Right ventricle myocardium inferior (tissue), 1 donor: Measurements from ENCODE around the gene GRXCR1. TPM values are rescaled to one million over a fixed set of nuclear protein-coding genes. Genes with fewer than 3 reads are reported as not detected.

Experiments used
- ATAC-seq: fragments of 200-7000 bp; cut with Tn5 transposase; one replicate; pipeline ENCODE4 v1.9.1; 2020; ENCODE audit warnings: mild to moderate bottlenecking, moderate library complexity
- DNase-seq: peaks from one replicate; pipeline ENCODE4 v3.0.0; 2021; ENCODE audit errors: missing footprints
- intact Hi-C: fragments of 100-400 bp; cut with DNase I; formaldehyde crosslinking; loops from one replicate; pipeline ENCODE4 v1.11.0; 2022
- total RNA-seq: library from RNA; stranded (reverse); fragmentation: NEBNext Ultra II Directional; extraction: Animal tissue kit (Norgen Biotek cat#: 25700); gene quantifications from one replicate; pipeline ENCODE4 v1.2.1, GENCODE V29; 2021
- donor health status: DM: no; HTN: yes; CAD: no; lungs with severe emphysema.

Gene GRXCR1
- total RNA-seq, 1 donor from 2014 or later: not detected

GRCh38 chr4:42917296-42917695 lies 24.8 kb downstream of the GRXCR1 start:
- no peak for DNase-seq
- ATAC-seq: no peak
- intact Hi-C loops: no loop called here

GRCh38 chr4:42923431-42923830 lies 30.9 kb downstream of the GRXCR1 start:
- ATAC-seq (no peak), DNase-seq (no peak)
- intact Hi-C loops: no loop called here

- ATAC-seq (no peak), DNase-seq (no peak)
- intact Hi-C loops: no loop called here
These were observed 33.4 kb downstream of the GRXCR1 start for GRCh38 chr4:42925921-42926320.

- ATAC-seq (no peak), DNase-seq (no peak)
- intact Hi-C loops: no loop called here
These were observed 35.4 kb downstream of the GRXCR1 start for GRCh38 chr4:42927946-42928345.

- ATAC-seq (no peak), DNase-seq (no peak)
- intact Hi-C loops: no loop called here
These were observed 36.1 kb downstream of the GRXCR1 start for GRCh38 chr4:42928582-42928981.

GRCh38 chr4:42942216-42942615 lies 49.7 kb downstream of the GRXCR1 start:
- ATAC-seq (no peak), DNase-seq (no peak)
- intact Hi-C loops: no loop called here

- ATAC-seq (no peak), DNase-seq (no peak)
- intact Hi-C loops: no loop called here
These were observed 53.4 kb downstream of the GRXCR1 start for GRCh38 chr4:42945874-42946273.

GRCh38 chr4:42953321-42953720 lies 60.8 kb downstream of the GRXCR1 start:
- intact Hi-C loops: no loop called here
- DNase-seq: no peak
- ATAC-seq: no peak

- peak; percentile 23 for ATAC-seq
- DNase-seq: peak; percentile 58
- intact Hi-C loops: no loop called here
These were observed 62.6 kb downstream of the GRXCR1 start for GRCh38 chr4:42954963-42955669.

- ATAC-seq (no peak), DNase-seq (no peak)
- intact Hi-C loops: no loop called here
These were observed 63.4 kb downstream of the GRXCR1 start for GRCh38 chr4:42955746-42956505.

GRCh38 chr4:42965326-42965725 lies 72.8 kb downstream of the GRXCR1 start:
- DNase-seq (no peak), ATAC-seq (no peak)
- intact Hi-C loops: no loop called here

- intact Hi-C loops: no loop called here
- ATAC-seq: no peak
- no peak for DNase-seq
These were observed 93.5 kb downstream of the GRXCR1 start for GRCh38 chr4:42985976-42986375.

- intact Hi-C loops: no loop called here
- DNase-seq: no peak
- no peak for ATAC-seq
These were observed 102.9 kb downstream of the GRXCR1 start for GRCh38 chr4:42995343-42995944.

- ATAC-seq (no peak), DNase-seq (no peak)
- intact Hi-C loops: no loop called here
These were observed 116.3 kb downstream of the GRXCR1 start for GRCh38 chr4:43008793-43009192.

- intact Hi-C loops: no loop called here
- DNase-seq (no peak), ATAC-seq (no peak)
These were observed 121.7 kb downstream of the GRXCR1 start for GRCh38 chr4:43014256-43014655.

GRCh38 chr4:43041632-43042031 lies 149.1 kb downstream of the GRXCR1 start:
- no peak for ATAC-seq
- DNase-seq: no peak
- intact Hi-C loops: no loop called here

GRCh38 chr4:43047058-43047457 lies 154.5 kb downstream of the GRXCR1 start:
- intact Hi-C loops: no loop called here
- DNase-seq: no peak
- ATAC-seq: no peak

- DNase-seq: no peak
- intact Hi-C loops: no loop called here
- no peak for ATAC-seq
These were observed 156.1 kb downstream of the GRXCR1 start for GRCh38 chr4:43048570-43048969.

GRCh38 chr4:43049326-43049725 lies 156.8 kb downstream of the GRXCR1 start:
- intact Hi-C loops: no loop called here
- ATAC-seq (no peak), DNase-seq (no peak)

- intact Hi-C loops: no loop called here
- DNase-seq (no peak), ATAC-seq (no peak)
These were observed 173.9 kb downstream of the GRXCR1 start for GRCh38 chr4:43066415-43066814.
